Measurements from ENCODE around the gene PARVB. TPM values are rescaled to one million over a fixed set of nuclear protein-coding genes. Genes with fewer than 3 reads are reported as not detected.

The PARVB gene
- total and polyA plus RNA-seq, 2 of the 8 experiments (the other 6 are each of a cell fraction or from before 2014, with no cell fraction given) = 14.5 to 18.6 TPM

GRCh38 chr22:44086271-44087088 is 62.4 kb downstream of the PARVB start:
- no peak overlapping the region for H2AK5ac ChIP-seq (ENCODE audit: low read depth, low read length)
- 88% methylated on average over 17 of the region's 17 CpGs; no CpG with 5 or more reads in 1 of the 2 experiments for WGBS, 2 experiments (ENCODE audit: extremely low coverage in 1 of 2, insufficient coverage in 1 of 2, insufficient read length in 1 of 2, insufficient replicate concordance in 2 of 2, low coverage in 1 of 2, low lambda C conversion rate in 2 of 2, missing lambda C conversion rate in 1 of 2)
- H2BK120ac ChIP-seq (replicated peaks; ENCODE audit: low read depth, low read length) = no peak overlapping the region
- no peak overlapping the region for H2AFZ ChIP-seq (ENCODE audit: low read length)
- H3K14ac ChIP-seq (ENCODE audit: insufficient read length) = no peak overlapping the region
- H3K23me2 ChIP-seq (ENCODE audit: low read depth, low read length) = no peaks in the 10 kb centered on the region
- no peaks in the 10 kb centered on the region for H3K27me3 ChIP-seq (replicated peaks in 1 of 4; ENCODE audit: control insufficient read depth in 3 of 4, extremely low read depth in 1 of 4, insufficient read depth in 3 of 4, low read length in 3 of 4)
- H2BK12ac ChIP-seq (ENCODE audit: low read depth, low read length) = no peak overlapping the region; the same call in 1 of the 2 replicates
- no peaks in the 10 kb centered on the region for H4K20me1 ChIP-seq (replicated peaks in 1 of 2; ENCODE audit: control insufficient read depth in 1 of 2, insufficient read depth in 2 of 2, low read length in 2 of 2)
- DNase-seq (ENCODE audit: low read depth in 1 of 2, low spot score in 2 of 2) = no peak
- H3K4me1 ChIP-seq (replicated peaks in 1 of 4; ENCODE audit: control insufficient read depth in 3 of 4, insufficient read depth in 4 of 4, low read length in 3 of 4) = peaks cover under 1 to 9% (median 5%) of the 10 kb centered on the region in 4 experiments
- H3K9me3 ChIP-seq (ENCODE audit: insufficient read depth in 2 of 2, low read depth in 1 of 2, low read length in 1 of 2) = no peaks in the 10 kb centered on the region
- H3K23ac ChIP-seq (ENCODE audit: insufficient read length) = no peak overlapping the region
- H3K9ac ChIP-seq (replicated peaks in 1 of 4; ENCODE audit: extremely low read depth in 1 of 4, low read depth in 3 of 4, low read length in 3 of 4) = no peak overlapping the region
- no peak overlapping the region for H4K8ac ChIP-seq (ENCODE audit: extremely low read depth, insufficient read depth, low read length)
- H3K56ac ChIP-seq (replicated peaks; ENCODE audit: insufficient read length, low read depth, low read length) = no peak overlapping the region
- no peak overlapping the region for H4K91ac ChIP-seq (replicated peaks; ENCODE audit: insufficient read length, low read length)
- H3K4ac ChIP-seq (replicated peaks; ENCODE audit: insufficient read length, low read depth, low read length) = no peak overlapping the region
- H3K27ac ChIP-seq (ENCODE audit: low read depth, low read length) = no peak overlapping the region
- no peaks in the 10 kb centered on the region for H3K79me2 ChIP-seq (ENCODE audit: control insufficient read depth in 1 of 2, insufficient read depth in 2 of 2, low read length in 2 of 2)
- no peak overlapping the region for H4K5ac ChIP-seq (ENCODE audit: insufficient read length, low read depth, low read length)
- H3K4me2 ChIP-seq (ENCODE audit: insufficient read depth in 1 of 2, low read depth in 2 of 2, low read length in 2 of 2) = no peak overlapping the region
- no peak overlapping the region for H2BK15ac ChIP-seq (ENCODE audit: low read length)
- ChIA-PET CTCF (ENCODE audit: partially characterized antibody) (interaction anchor here (0.6 to 7.2 kb wide), 70 partner anchors 9 to 545 kb away, joined by 3 to 125 read pairs (median 4); partner anchors contain the start of gene PARVG), POLR2A (ENCODE audit: partially characterized antibody) (interaction anchor here (1.4 to 1.5 kb wide), 2 partner anchors 61 to 141 kb away, joined by 3 to 6 read pairs; no protein-coding TSS in a partner anchor)
- no peaks in the 10 kb centered on the region for H3K36me3 ChIP-seq (ENCODE audit: control insufficient read depth in 2 of 4, insufficient read depth in 4 of 4, low read length in 3 of 4)
- no peaks in the 10 kb centered on the region for H3K79me1 ChIP-seq (ENCODE audit: low read depth, low read length)
- H2BK20ac ChIP-seq (ENCODE audit: low read length) = no peak overlapping the region
- H3K18ac ChIP-seq (ENCODE audit: extremely low read depth, low read length) = no peak overlapping the region
- FAIRE-seq = no peak
- no peak overlapping the region for H3K4me3 ChIP-seq (ENCODE audit: extremely low read depth in 1 of 4, insufficient read depth in 2 of 4, low read depth in 3 of 4, low read length in 4 of 4)
- H2BK5ac ChIP-seq (ENCODE audit: low read depth, low read length) = 0 out of 2 replicates have a peak overlapping the region, but pooled peaks have one; percentile 49
- TF ChIP-seq BACH1 (IDR thresholded peaks at IDR 0.05; ENCODE audit: low read length) = no peak
- TF ChIP-seq SAP30 (IDR thresholded peaks at IDR 0.05; ENCODE audit: insufficient read depth, insufficient replicate concordance, low read length) = no peak
- no peak for TF ChIP-seq PHF8 (conservative IDR thresholded peaks at IDR 0.05; ENCODE audit: low read depth, low read length)
- TF ChIP-seq RNF2 (IDR thresholded peaks at IDR 0.05; ENCODE audit: borderline replicate concordance, low read depth, low read length, missing control alignments, poor library complexity, severe bottlenecking) = no peak
- TF ChIP-seq RBBP5 (IDR thresholded peaks at IDR 0.05; ENCODE audit: borderline replicate concordance, low read depth, low read length) = no peak
